SU-DHL-6 (cell line): ENCODE results near the gene CADM4.

Experiments used
- H2AFZ ChIP-seq: fragments of 200-600 bp; sonication (generic); 2 replicates; pipeline ENCODE4 v1.6.1; 2014; ENCODE audit warnings: low read depth, mild to moderate bottlenecking, moderate library complexity, mixed read lengths, antibody characterized with exemption, low read length; ENCODE audit not compliant: severe bottlenecking
- H3F3A ChIP-seq: fragments of 200-600 bp; shearing (Covaris generic); 2 replicates; pipeline ENCODE4 v1.6.0; 2016; ENCODE audit warnings: antibody characterized with exemption, mild to moderate bottlenecking; ENCODE audit not compliant: insufficient read depth
- H3K27ac ChIP-seq: fragments of 200-600 bp; sonication (generic); 2 replicates; pipeline ENCODE4 v1.5.1; 2016; ENCODE audit warnings: low read depth, mild to moderate bottlenecking, low read length, moderate library complexity, mixed read lengths
- H3K27me3 ChIP-seq: fragments of 200-600 bp; sonication (generic), shearing (Covaris generic); 2 replicates; pipeline ENCODE4 v1.6.0; 2014; ENCODE audit warnings: mild to moderate bottlenecking, low read length
- H3K36me3 ChIP-seq: fragments of 200-600 bp; sonication (generic); 2 replicates; pipeline ENCODE4 v1.6.1; 2014; ENCODE audit warnings: mild to moderate bottlenecking, low read length, mixed read lengths
- H3K4me2 ChIP-seq: fragments of 300-600, 200-600 bp; shearing (Covaris generic), sonication (generic); 2 replicates; pipeline ENCODE4 v1.6.0; 2014; ENCODE audit warnings: low read length, low read depth, mild to moderate bottlenecking; ENCODE audit not compliant: poor library complexity, severe bottlenecking
- H3K4me3 ChIP-seq: fragments of 200-600 bp; sonication (generic); 2 replicates; pipeline ENCODE4 v1.5.1; 2014; ENCODE audit warnings: antibody characterized with exemption, low read length, mild to moderate bottlenecking, mixed read lengths; ENCODE audit not compliant: insufficient read depth, poor library complexity, severe bottlenecking
- H3K79me2 ChIP-seq: fragments of 200-600 bp; sonication (generic); 2 replicates; pipeline ENCODE4 v1.6.1; 2014; ENCODE audit warnings: mild to moderate bottlenecking, low read length, moderate library complexity; ENCODE audit not compliant: insufficient read depth
- H3K9ac ChIP-seq: fragments of 200-600 bp; sonication (generic); 2 replicates; pipeline ENCODE4 v1.7.0; 2014; ENCODE audit warnings: mild to moderate bottlenecking, low read length
- H3K9me2 ChIP-seq: fragments of 200-600 bp; sonication (generic); replicated peaks from 2 replicates; pipeline ENCODE4 v1.6.1; 2014; ENCODE audit warnings: low read length; ENCODE audit not compliant: insufficient read depth
- H3K9me3 ChIP-seq: fragments of 200-600 bp; sonication (generic); 2 replicates; pipeline ENCODE4 v1.6.1; 2014; ENCODE audit warnings: low read length, mixed read lengths; ENCODE audit not compliant: insufficient read depth
- H4K20me1 ChIP-seq: fragments of 200-600 bp; sonication (generic); 2 replicates; pipeline ENCODE4 v1.6.1; 2014; ENCODE audit warnings: low read depth, mild to moderate bottlenecking, antibody characterized with exemption, low read length, moderate library complexity, mixed read lengths
- EZH2phosphoT487 ChIP-seq: fragments of 200-600 bp; sonication (generic), shearing (Covaris generic); conservative IDR thresholded peaks from 2 replicates; pipeline ENCODE4 v1.6.1; 2018; ENCODE audit warnings: mild to moderate bottlenecking, antibody characterized with exemption, low read length, moderate library complexity, mixed read lengths
- TF ChIP-seq, protein P1 (sequence below): fragments of 200-600 bp; sonication (generic); IDR thresholded peaks from one replicate; pipeline ENCODE4 v1.5.1; 2017; ENCODE audit warnings: antibody characterized with exemption, mild to moderate bottlenecking, low read length, moderate library complexity; ENCODE audit not compliant: insufficient read depth, poor library complexity, severe bottlenecking

CADM4 gene

GRCh38 chr19:43594081-43594697, 45.5 kb downstream of the CADM4 start:
- Histone ChIP-seq H3F3A (no peaks in the 10 kb centered on the region), H3K27ac (no peak overlapping the region), H3K27me3 (no peaks in the 10 kb centered on the region), H3K9me2 (no peaks in the 10 kb centered on the region), H4K20me1 (no peaks in the 10 kb centered on the region), H3K9me3 (no peaks in the 10 kb centered on the region), H3K4me2 (peak overlapping the region; percentile 89), H3K36me3 (no peaks in the 10 kb centered on the region), H2AFZ (no peak overlapping the region), H3K4me3 (no peak overlapping the region), H3K9ac (no peak overlapping the region), H3K79me2 (peaks cover 15% of the 10 kb centered on the region)
- TF ChIP-seq, protein P1, sequence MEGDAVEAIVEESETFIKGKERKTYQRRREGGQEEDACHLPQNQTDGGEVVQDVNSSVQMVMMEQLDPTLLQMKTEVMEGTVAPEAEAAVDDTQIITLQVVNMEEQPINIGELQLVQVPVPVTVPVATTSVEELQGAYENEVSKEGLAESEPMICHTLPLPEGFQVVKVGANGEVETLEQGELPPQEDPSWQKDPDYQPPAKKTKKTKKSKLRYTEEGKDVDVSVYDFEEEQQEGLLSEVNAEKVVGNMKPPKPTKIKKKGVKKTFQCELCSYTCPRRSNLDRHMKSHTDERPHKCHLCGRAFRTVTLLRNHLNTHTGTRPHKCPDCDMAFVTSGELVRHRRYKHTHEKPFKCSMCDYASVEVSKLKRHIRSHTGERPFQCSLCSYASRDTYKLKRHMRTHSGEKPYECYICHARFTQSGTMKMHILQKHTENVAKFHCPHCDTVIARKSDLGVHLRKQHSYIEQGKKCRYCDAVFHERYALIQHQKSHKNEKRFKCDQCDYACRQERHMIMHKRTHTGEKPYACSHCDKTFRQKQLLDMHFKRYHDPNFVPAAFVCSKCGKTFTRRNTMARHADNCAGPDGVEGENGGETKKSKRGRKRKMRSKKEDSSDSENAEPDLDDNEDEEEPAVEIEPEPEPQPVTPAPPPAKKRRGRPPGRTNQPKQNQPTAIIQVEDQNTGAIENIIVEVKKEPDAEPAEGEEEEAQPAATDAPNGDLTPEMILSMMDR = no peak
- TF ChIP-seq EZH2phosphoT487 = no peak

DNA sequence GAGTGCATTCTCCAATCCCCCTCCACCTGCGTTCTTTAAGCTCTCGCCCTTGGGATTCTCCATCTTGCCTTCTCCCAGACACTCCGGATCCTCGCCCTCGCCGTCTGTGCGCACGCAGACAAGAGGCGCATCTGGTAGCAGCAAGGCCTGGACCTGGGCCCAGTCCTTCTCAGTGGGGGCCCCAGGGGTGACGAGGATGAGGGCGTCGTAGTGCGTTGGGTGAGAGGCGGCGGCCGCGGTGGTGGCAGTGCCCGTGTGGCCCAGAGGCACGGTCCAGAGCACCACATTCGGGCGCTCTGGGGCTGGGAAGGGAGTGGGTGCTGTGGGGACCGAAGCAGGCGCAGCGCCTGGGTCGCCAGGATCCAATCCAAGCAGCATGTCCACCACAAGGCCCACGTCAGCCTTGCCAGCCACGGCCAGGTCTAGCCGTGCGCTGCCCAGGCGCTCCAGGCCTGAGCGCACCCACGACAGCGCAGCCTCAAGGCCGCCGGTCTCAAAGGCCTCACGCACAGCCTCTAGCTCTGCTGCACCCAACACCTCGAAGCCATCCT, 46.8 kb downstream of the CADM4 start:
- no peak for TF ChIP-seq EZH2phosphoT487
- TF ChIP-seq, protein P1 = no peak
- Histone ChIP-seq H4K20me1 (no peaks in the 10 kb centered on the region), H3K27me3 (no peaks in the 10 kb centered on the region), H3F3A (no peaks in the 10 kb centered on the region), H3K27ac (no peak overlapping the region), H3K9ac (no peak overlapping the region), H3K9me3 (no peaks in the 10 kb centered on the region), H2AFZ (no peak overlapping the region), H3K79me2 (peaks cover 15% of the 10 kb centered on the region), H3K9me2 (no peaks in the 10 kb centered on the region), H3K4me2 (no peak overlapping the region), H3K4me3 (no peak overlapping the region), H3K36me3 (no peaks in the 10 kb centered on the region)

DNA sequence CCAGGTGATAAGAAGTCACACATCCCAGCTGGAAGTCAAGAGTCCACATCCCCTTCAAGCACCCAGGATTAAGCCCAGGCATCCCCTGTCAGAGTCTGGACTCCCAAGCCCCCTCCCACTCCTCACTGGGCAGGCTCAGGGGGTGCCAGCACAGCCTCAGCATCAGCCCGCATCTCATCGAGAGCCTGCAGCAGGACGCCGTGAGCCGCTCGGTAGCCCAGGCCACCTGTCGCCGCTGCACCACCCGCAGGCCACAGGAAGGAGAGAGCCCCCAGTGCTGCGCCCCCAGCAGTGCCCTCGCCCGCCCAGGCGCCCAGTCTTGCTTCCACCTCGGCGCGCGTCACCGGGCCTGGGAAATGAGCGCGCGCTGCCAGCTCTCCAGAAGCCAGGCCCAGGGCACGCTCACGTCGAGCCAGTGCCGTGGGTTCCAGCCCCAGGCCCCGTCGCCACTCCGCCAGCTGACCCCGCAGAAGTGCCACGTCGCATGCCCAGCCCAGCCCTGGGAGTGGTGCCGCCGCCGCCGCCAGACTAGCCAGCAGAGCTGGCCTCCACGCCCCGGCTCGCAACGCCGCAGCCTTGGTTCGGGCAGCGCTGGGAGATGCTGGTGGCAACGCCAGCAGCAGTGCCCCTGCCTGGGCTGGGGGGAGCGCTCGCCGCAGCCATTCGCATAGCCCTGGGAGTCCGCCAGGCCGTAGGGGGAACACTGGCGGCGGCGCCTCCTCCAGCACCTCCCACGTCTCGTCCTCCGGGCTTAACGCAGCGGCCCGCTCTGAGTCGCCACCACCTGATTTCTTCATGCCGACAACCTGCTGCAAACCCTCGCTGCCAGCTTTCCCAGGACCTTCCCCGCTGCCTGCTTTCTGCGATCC, 47.5 kb downstream of the CADM4 start:
- Histone ChIP-seq H4K20me1 (no peaks in the 10 kb centered on the region), H3K9me3 (no peaks in the 10 kb centered on the region), H3K79me2 (peaks cover 8% of the 10 kb centered on the region), H3K4me3 (no peak overlapping the region), H3K27me3 (no peaks in the 10 kb centered on the region), H3K9me2 (no peaks in the 10 kb centered on the region), H2AFZ (no peak overlapping the region), H3K27ac (no peak overlapping the region), H3F3A (no peaks in the 10 kb centered on the region), H3K4me2 (no peak overlapping the region), H3K9ac (no peak overlapping the region), H3K36me3 (no peaks in the 10 kb centered on the region)
- TF ChIP-seq EZH2phosphoT487 = no peak
- TF ChIP-seq, protein P1 = no peak
